IMR-90 (cell line): ENCODE data around the gene WDR54. TPM values are rescaled to one million over a fixed set of nuclear protein-coding genes. Genes with fewer than 3 reads are reported as not detected.

Experiments
- ATAC-seq: fragments of 200-7000 bp; cut with Tn5 transposase; 2 replicates; pipeline ENCODE4 v1.9.1; 2020; ENCODE audit warnings: low read depth, mild to moderate bottlenecking, moderate library complexity
- BruUV-seq: library from RNA; stranded (reverse); fragments of 400-500 nt; replicated peaks from 2 replicates; lab custom pipeline; 2021; lab: Mats Ljungman, UMichigan
- CTCF ChIA-PET: fragments of 300-600 bp; formaldehyde crosslinking; extraction: SDS; loops from one replicate; lab custom pipeline; 2021; ENCODE audit warnings: antibody characterized with exemption; lab: Yijun Ruan, JAX
- POLR2A ChIA-PET: fragments of 300-600 bp; sonication (Branson Sonifier 250); formaldehyde crosslinking; loops from one replicate; lab custom pipeline; 2022; ENCODE audit warnings: antibody characterized with exemption; ENCODE audit not compliant: unreplicated experiment; lab: Charles Lee
- DNase-seq: peaks from one replicate; pipeline ENCODE4 v3.0.0; 2013
- H2AFZ ChIP-seq: replicated peaks from 2 replicates; pipeline ENCODE3; 2013; ENCODE audit warnings: low read length, mild to moderate bottlenecking; ENCODE audit not compliant: poor library complexity
- H2AK5ac ChIP-seq: 2 replicates; pipeline ENCODE4 v1.6.1; 2013; ENCODE audit warnings: low read depth, low read length, inconsistent platforms
- H2AK9ac ChIP-seq: replicated peaks from 2 replicates; pipeline ENCODE3; 2013; ENCODE audit warnings: mild to moderate bottlenecking, low read depth, low read length, moderate library complexity; ENCODE audit not compliant: poor library complexity
- H2BK120ac ChIP-seq: 2 replicates; pipeline ENCODE4 v1.6.1; 2013; ENCODE audit warnings: low read depth, low read length, inconsistent platforms
- H2BK15ac ChIP-seq: 3 replicates; pipeline ENCODE4 v1.6.1; 2013; ENCODE audit warnings: low read depth, low read length, inconsistent platforms
- H2BK20ac ChIP-seq: 2 replicates; pipeline ENCODE4 v1.6.1; 2013; ENCODE audit warnings: low read depth, mild to moderate bottlenecking, inconsistent platforms, low read length, moderate library complexity
- H2BK5ac ChIP-seq: 2 replicates; pipeline ENCODE4 v1.6.1; 2013; ENCODE audit warnings: mild to moderate bottlenecking, low read depth, low read length, inconsistent platforms; ENCODE audit not compliant: poor library complexity, severe bottlenecking
- H3K14ac ChIP-seq: replicated peaks from 2 replicates; pipeline ENCODE4 v1.6.1; 2013; ENCODE audit warnings: low read depth, low read length, inconsistent platforms
- H3K18ac ChIP-seq: 2 replicates; pipeline ENCODE4 v1.6.1; 2013; ENCODE audit warnings: low read depth, low read length, control low read depth
- H3K23ac ChIP-seq: 2 replicates; pipeline ENCODE4 v1.6.1; 2013; ENCODE audit warnings: low read depth, low read length, inconsistent platforms
- H3K27ac ChIP-seq: 2 replicates; pipeline ENCODE4 v1.5.1; 2013; ENCODE audit warnings: mild to moderate bottlenecking, control low read depth, low read length; ENCODE audit not compliant: insufficient read depth
- H3K27me3 ChIP-seq: 2 replicates; pipeline ENCODE4 v1.6.1; 2013; ENCODE audit warnings: low read length; ENCODE audit not compliant: control insufficient read depth, insufficient read depth
- H3K36me3 ChIP-seq: 2 replicates; pipeline ENCODE4 v1.6.1; 2013; ENCODE audit warnings: low read length, mixed read lengths; ENCODE audit not compliant: control insufficient read depth, insufficient read depth
- H3K4ac ChIP-seq: 2 replicates; pipeline ENCODE4 v1.6.1; 2013; ENCODE audit warnings: low read depth, low read length, inconsistent platforms
- H3K4me1 ChIP-seq: 2 replicates; pipeline ENCODE4 v1.6.1; 2013; ENCODE audit warnings: low read length, mixed read lengths; ENCODE audit not compliant: control insufficient read depth, insufficient read depth
- H3K4me2 ChIP-seq: 2 replicates; pipeline ENCODE4 v1.6.1; 2013; ENCODE audit warnings: low read depth, mild to moderate bottlenecking, control low read depth, low read length, moderate library complexity
- H3K4me3 ChIP-seq: 2 replicates; pipeline ENCODE4 v1.5.1; 2013; ENCODE audit warnings: low read depth, mild to moderate bottlenecking, control low read depth, low read length, moderate library complexity; ENCODE audit not compliant: insufficient read depth
- H3K56ac ChIP-seq: 2 replicates; pipeline ENCODE4 v1.6.1; 2013; ENCODE audit warnings: low read length, inconsistent platforms; ENCODE audit not compliant: insufficient read depth; ENCODE audit errors: extremely low read depth
- H3K79me1 ChIP-seq, 2 experiments: 2 replicates each; pipeline ENCODE4 v1.6.1; 2013; ENCODE audit warnings: low read length in 2 of 2, inconsistent platforms in 1 of 2, low read depth in 1 of 2
- H3K9ac ChIP-seq: 2 replicates; pipeline ENCODE4 v1.6.1; 2013; ENCODE audit warnings: low read depth, low read length, control low read depth
- H3K9me1 ChIP-seq: 2 replicates; pipeline ENCODE4 v1.6.1; 2013; ENCODE audit warnings: low read length, inconsistent platforms; ENCODE audit not compliant: insufficient read depth
- H3K9me3 ChIP-seq: 2 replicates; pipeline ENCODE4 v1.6.1; 2013; ENCODE audit warnings: low read length; ENCODE audit not compliant: control insufficient read depth, insufficient read depth
- H4K20me1 ChIP-seq: 2 replicates; pipeline ENCODE4 v1.6.1; 2013; ENCODE audit warnings: low read length, inconsistent platforms; ENCODE audit not compliant: insufficient read depth
- H4K5ac ChIP-seq: 2 replicates; pipeline ENCODE4 v1.6.1; 2013; ENCODE audit warnings: mild to moderate bottlenecking, low read depth, low read length, control low read depth
- H4K8ac ChIP-seq, 2 experiments: 2 replicates each; pipeline ENCODE4 v1.6.1; 2013; ENCODE audit warnings: low read depth in 2 of 2, low read length in 2 of 2, control low read depth in 1 of 2, inconsistent platforms in 1 of 2
- H4K91ac ChIP-seq: 2 replicates; pipeline ENCODE4 v1.6.1; 2013; ENCODE audit warnings: low read depth, low read length, inconsistent platforms; ENCODE audit not compliant: insufficient read depth
- BHLHE40 ChIP-seq: fragments of 150-350 bp; IDR thresholded peaks from 2 replicates; pipeline ENCODE4 v1.6.1; 2016; ENCODE audit warnings: mild to moderate bottlenecking, low read depth, low read length
- CEBPB ChIP-seq: IDR thresholded peaks from 2 replicates; pipeline ENCODE4 v1.6.1; 2012; ENCODE audit warnings: low read depth, low read length, improper control_type of control experiment
- CHD1 ChIP-seq: IDR thresholded peaks from 2 replicates; pipeline ENCODE4 v1.6.1; 2012; ENCODE audit warnings: low read depth, low read length, improper control_type of control experiment
- FOS ChIP-seq: fragments of 150-350 bp; IDR thresholded peaks from 2 replicates; pipeline ENCODE4 v1.6.1; 2016; ENCODE audit warnings: low read depth, low read length
- MAZ ChIP-seq: IDR thresholded peaks from 2 replicates; pipeline ENCODE4 v1.6.1; 2012; ENCODE audit warnings: low read depth, mild to moderate bottlenecking, low read length, improper control_type of control experiment, moderate library complexity, borderline replicate concordance
- POLR2A ChIP-seq: IDR thresholded peaks from 2 replicates; pipeline ENCODE4 v1.6.1; 2012; ENCODE audit warnings: mild to moderate bottlenecking, low read depth, low read length
- RAD21 ChIP-seq: IDR thresholded peaks from 2 replicates; pipeline ENCODE4 v1.6.1; 2012; ENCODE audit warnings: low read length, improper control_type of control experiment
- SMC3 ChIP-seq: fragments of 150-350 bp; IDR thresholded peaks from 2 replicates; pipeline ENCODE4 v1.6.1; 2016; ENCODE audit warnings: low read depth, mild to moderate bottlenecking, antibody characterized with exemption, low read length, moderate library complexity
- WGBS, 2 experiments: methylation state at CpG; one replicate each; pipeline versions ENCODE4 v1.1.5 to v1.1.7; 2013; ENCODE audit warnings: missing lambda C conversion rate in 2 of 2; ENCODE audit not compliant: insufficient read length in 1 of 2; ENCODE audit errors: extremely low coverage in 2 of 2; 5-methylcytosine and 5-hydroxymethylcytosine counted together
- dilution Hi-C: fragments of 300-500 bp; cut with HindIII; formaldehyde crosslinking; loops from one replicate; pipeline ENCODE4 v1.14.3; 2018; ENCODE audit warnings: low sequenced_read_pairs; ENCODE audit not compliant: unreplicated experiment
- in situ Hi-C: fragments of 300-500 bp; cut with MboI; formaldehyde crosslinking; loops from 3 replicates; pipeline ENCODE4 v1.14.3; 2019; ENCODE audit warnings: low sequenced_read_pairs, inconsistent platforms, mixed read lengths
- intact Hi-C: fragments of 100-400 bp; cut with micrococcal nuclease; formaldehyde crosslinking; loops from 2 replicates; pipeline ENCODE4 v1.10.0; 2022
- polyA plus RNA-seq, 3 experiments: library from polyadenylated mRNA; depleted of rRNA; stranded (reverse); fragments of >200 nt; gene quantifications; 2 replicates each; pipeline ENCODE4 v1.2.3, GENCODE V29; 2012; ENCODE audit warnings: low replicate concordance in 1 of 3
- total RNA-seq: library from RNA; depleted of rRNA; stranded (reverse); fragments of >200 nt; gene quantifications from 2 replicates; pipeline ENCODE4 v1.2.3, GENCODE V29; 2012
- TF ChIP-seq, protein P1 (sequence below): fragments of 150-350 bp; IDR thresholded peaks from 2 replicates; pipeline ENCODE4 v1.6.1; 2016; ENCODE audit warnings: low read depth, mild to moderate bottlenecking, low read length, moderate library complexity, borderline replicate concordance
- TF ChIP-seq, protein P2 (sequence below): conservative IDR thresholded peaks from 2 replicates; pipeline ENCODE4 v1.5.1; 2012; ENCODE audit warnings: mild to moderate bottlenecking, low read depth, low read length, improper control_type of control experiment

The WDR54 gene
- total and polyA plus RNA-seq, 2 of the 4 experiments (the other 2 are of a cell fraction), result 47.9 to 57.2 TPM

DNA sequence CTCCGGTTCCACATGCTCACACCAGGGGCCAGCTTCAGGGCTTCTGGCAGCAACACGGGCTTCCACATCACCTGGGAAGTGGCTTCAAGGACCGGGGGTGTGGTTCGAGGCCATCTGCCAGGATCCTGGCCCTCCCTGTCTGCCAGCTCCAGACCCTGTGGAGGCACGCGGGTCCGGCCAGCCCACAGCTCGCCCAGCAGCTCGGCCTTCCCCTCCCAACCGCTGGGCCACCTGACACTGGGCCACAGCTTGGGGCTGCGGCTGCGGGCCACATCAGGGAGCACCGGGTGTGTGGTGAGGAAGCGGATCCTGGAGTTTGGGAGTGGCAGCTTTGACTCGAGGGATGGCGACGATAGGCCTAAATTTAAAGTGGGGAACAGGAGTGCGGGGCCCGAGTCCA lies 7.1 kb upstream of the WDR54 start:
- H2BK20ac ChIP-seq, result no peak overlapping the region
- POLR2A ChIA-PET, result no interaction called here
- no peak overlapping the region; a peak in 1 of 4 replicates for H4K8ac ChIP-seq
- no TSS peak for BruUV-seq
- H2BK120ac ChIP-seq, result no peak overlapping the region
- dilution Hi-C loops (no loop called here), intact Hi-C loops (no loop called here), in situ Hi-C loops (no loop called here)
- no peaks in the 10 kb centered on the region for H4K20me1 ChIP-seq
- H4K5ac ChIP-seq, result no peak overlapping the region
- no peak overlapping the region for H3K4ac ChIP-seq
- H3K27me3 ChIP-seq, result peaks cover 34% of the 10 kb centered on the region
- no peak overlapping the region for H2AK5ac ChIP-seq
- no peak overlapping the region for H3K27ac ChIP-seq
- WGBS, 2 experiments, result 73% methylated on average over 3 of the region's 19 CpGs; no CpG with 5 or more reads in 1 of the 2 experiments
- no peak overlapping the region for H3K9ac ChIP-seq
- DNase-seq (no peak), ATAC-seq (no peak)
- peak overlapping the region; percentile 86 for H2AFZ ChIP-seq
- no peak overlapping the region for H3K18ac ChIP-seq
- no peaks in the 10 kb centered on the region for H3K36me3 ChIP-seq
- no peak for TF ChIP-seq BHLHE40
- no peak for TF ChIP-seq CEBPB
- TF ChIP-seq RAD21, result no peak
- TF ChIP-seq FOS, result no peak
- TF ChIP-seq SMC3, result no peak
- TF ChIP-seq POLR2A, result no peak
- TF ChIP-seq, protein P1, sequence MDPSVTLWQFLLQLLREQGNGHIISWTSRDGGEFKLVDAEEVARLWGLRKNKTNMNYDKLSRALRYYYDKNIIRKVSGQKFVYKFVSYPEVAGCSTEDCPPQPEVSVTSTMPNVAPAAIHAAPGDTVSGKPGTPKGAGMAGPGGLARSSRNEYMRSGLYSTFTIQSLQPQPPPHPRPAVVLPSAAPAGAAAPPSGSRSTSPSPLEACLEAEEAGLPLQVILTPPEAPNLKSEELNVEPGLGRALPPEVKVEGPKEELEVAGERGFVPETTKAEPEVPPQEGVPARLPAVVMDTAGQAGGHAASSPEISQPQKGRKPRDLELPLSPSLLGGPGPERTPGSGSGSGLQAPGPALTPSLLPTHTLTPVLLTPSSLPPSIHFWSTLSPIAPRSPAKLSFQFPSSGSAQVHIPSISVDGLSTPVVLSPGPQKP, result no peak
- TF ChIP-seq CHD1, result no peak
- TF ChIP-seq, protein P2, sequence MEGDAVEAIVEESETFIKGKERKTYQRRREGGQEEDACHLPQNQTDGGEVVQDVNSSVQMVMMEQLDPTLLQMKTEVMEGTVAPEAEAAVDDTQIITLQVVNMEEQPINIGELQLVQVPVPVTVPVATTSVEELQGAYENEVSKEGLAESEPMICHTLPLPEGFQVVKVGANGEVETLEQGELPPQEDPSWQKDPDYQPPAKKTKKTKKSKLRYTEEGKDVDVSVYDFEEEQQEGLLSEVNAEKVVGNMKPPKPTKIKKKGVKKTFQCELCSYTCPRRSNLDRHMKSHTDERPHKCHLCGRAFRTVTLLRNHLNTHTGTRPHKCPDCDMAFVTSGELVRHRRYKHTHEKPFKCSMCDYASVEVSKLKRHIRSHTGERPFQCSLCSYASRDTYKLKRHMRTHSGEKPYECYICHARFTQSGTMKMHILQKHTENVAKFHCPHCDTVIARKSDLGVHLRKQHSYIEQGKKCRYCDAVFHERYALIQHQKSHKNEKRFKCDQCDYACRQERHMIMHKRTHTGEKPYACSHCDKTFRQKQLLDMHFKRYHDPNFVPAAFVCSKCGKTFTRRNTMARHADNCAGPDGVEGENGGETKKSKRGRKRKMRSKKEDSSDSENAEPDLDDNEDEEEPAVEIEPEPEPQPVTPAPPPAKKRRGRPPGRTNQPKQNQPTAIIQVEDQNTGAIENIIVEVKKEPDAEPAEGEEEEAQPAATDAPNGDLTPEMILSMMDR, result no peak
- no peak for TF ChIP-seq MAZ
- CTCF ChIA-PET, result interaction anchor here (0.6 kb wide), 1 partner anchor 180 kb away, joined by 3 read pairs; no protein-coding TSS in a partner anchor
- no peaks in the 10 kb centered on the region for H3K9me1 ChIP-seq
- no peak overlapping the region for H2BK5ac ChIP-seq
- H2BK15ac ChIP-seq, result no peak overlapping the region
- H4K91ac ChIP-seq, result no peak overlapping the region
- H3K14ac ChIP-seq, result no peak overlapping the region
- H3K4me3 ChIP-seq, result no peak overlapping the region
- no peak overlapping the region for H3K23ac ChIP-seq
- H3K79me1 ChIP-seq, result no peaks in the 10 kb centered on the region
- H3K4me1 ChIP-seq, result no peaks in the 10 kb centered on the region
- no peaks in the 10 kb centered on the region for H3K9me3 ChIP-seq
- H2AK9ac ChIP-seq, result no peak overlapping the region
- no peak overlapping the region for H3K56ac ChIP-seq
- no peak overlapping the region for H3K4me2 ChIP-seq
